22Rv1 (cell line): ENCODE measurements around the gene MORN3.
A peak's percentile ranks its signal among the peaks of the same experiment; 100 is the strongest.
"Not testable (repeated sequence)": the region's sequence is repeated elsewhere in the genome, so short reads cannot be mapped to it uniquely, and the experiment has no call there.

Source experiments
- H3K27ac ChIP-seq: fragments of 450-650 bp; 2 replicates; pipeline ENCODE4 v1.5.1; 2017
- CTCF ChIP-seq: fragments of 450-650 bp; IDR thresholded peaks from 2 replicates; pipeline ENCODE4 v1.5.1; 2017; ENCODE audit warnings: mild to moderate bottlenecking
- ZFX ChIP-seq: fragments of 450-650 bp; IDR thresholded peaks from 2 replicates; pipeline ENCODE4 v1.6.1; 2017; ENCODE audit warnings: antibody characterized with exemption, borderline replicate concordance

MORN3 gene

GRCh38 chr12:121669521-121669900, at the start of gene MORN3:
Gene MORN3, minus strand, starts transcription at chr12:121669654. Its CDS starts 171 bp downstream, at chr12:121669483.
- no peak for TF ChIP-seq CTCF
- TF ChIP-seq ZFX: no peak
- H3K27ac ChIP-seq: no peak within 1 kb of the TSS

GRCh38 chr12:121718653-121719239, 49.3 kb upstream of the MORN3 start:
- TF ChIP-seq CTCF (no peak), ZFX (no peak)
- H3K27ac ChIP-seq: no peak overlapping the region

- H3K27ac ChIP-seq: peak overlapping the region; percentile 39
- no peak for TF ChIP-seq ZFX
- TF ChIP-seq CTCF: no peak
Measured at GRCh38 chr12:121717041-121717699, 47.7 kb upstream of the MORN3 start.

- H3K27ac ChIP-seq: no peak overlapping the region; the same call in 1 of the 2 replicates
- no peak for TF ChIP-seq ZFX
- TF ChIP-seq CTCF: no peak
Measured at GRCh38 chr12:121715862-121716435, 46.5 kb upstream of the MORN3 start.

- H3K27ac ChIP-seq: not testable (repeated sequence)
Measured at GRCh38 chr12:121715055-121715454, 45.6 kb upstream of the MORN3 start.

- H3K27ac ChIP-seq: no peak overlapping the region
Measured at GRCh38 chr12:121713793-121714192, 44.3 kb upstream of the MORN3 start.

GRCh38 chr12:121713257-121713777, 43.9 kb upstream of the MORN3 start:
- no peak for TF ChIP-seq ZFX
- TF ChIP-seq CTCF: no peak
- peak overlapping the region; percentile 46; the same call in 1 of the 2 replicates for H3K27ac ChIP-seq

More at GRCh38 chr12:121713793-121714192, 44.3 kb upstream of the MORN3 start:
- TF ChIP-seq CTCF (no peak), ZFX (no peak)
